HCT116 (cell line): ENCODE data around the gene SIK3. TPM values are rescaled to one million over a fixed set of nuclear protein-coding genes. Genes with fewer than 3 reads are reported as not detected.

Experiments used
- ATAC-seq: fragments of 200-7000 bp; cut with Tn5 transposase; 2 replicates; pipeline ENCODE4 v1.9.1; 2020; ENCODE audit warnings: mild to moderate bottlenecking, moderate library complexity
- BruUV-seq: library from RNA; stranded (reverse); fragments of 400-500 nt; replicated peaks from 2 replicates; lab custom pipeline; 2021; lab: Mats Ljungman, UMichigan
- CTCF ChIA-PET: fragments of 300-600 bp; sonication (Branson Sonifier 250); formaldehyde crosslinking; loops from one replicate; lab custom pipeline; 2021; ENCODE audit warnings: antibody characterized with exemption; lab: Charles Lee
- POLR2A ChIA-PET: fragments of 300-600, 350-600 bp; sonication (Branson Sonifier 250); formaldehyde crosslinking; loops from one replicate; lab custom pipeline; 2021; ENCODE audit warnings: antibody characterized with exemption; lab: Charles Lee
- RAD21 ChIA-PET, 2 experiments: fragments of 300-600 bp; sonication (Branson Sonifier 250); formaldehyde crosslinking; loops; one replicate each; lab custom pipeline; 2023; ENCODE audit warnings: low total read pairs in 2 of 2; ENCODE audit not compliant: uncharacterized antibody in 2 of 2, unreplicated experiment in 2 of 2, low non-redundant PET in 1 of 2; lab: Charles Lee
- DNase-seq: peaks from one replicate; pipeline ENCODE4 v3.0.0-alpha.2; 2010; ENCODE audit warnings: low read depth, low spot score
- H2AFZ ChIP-seq: fragments of 200-600 bp; shearing (Covaris generic), sonication (generic); 2 replicates; pipeline ENCODE4 v1.6.1; 2017; ENCODE audit warnings: low read depth, mixed run types, mixed read lengths, antibody characterized with exemption, low read length; ENCODE audit not compliant: poor library complexity, severe bottlenecking
- H3K27ac ChIP-seq: 2 replicates; pipeline ENCODE4 v1.5.1; 2012; ENCODE audit warnings: low read depth, low read length
- H3K27me3 ChIP-seq: fragments of 200-600 bp; sonication (generic); 2 replicates; pipeline ENCODE4 v1.6.1; 2016; ENCODE audit warnings: mixed run types, low read length, mixed read lengths; ENCODE audit not compliant: insufficient read depth
- H3K36me3 ChIP-seq, 2 experiments: fragments of 200-500 bp in 1 of 2; fragments of 200-600 bp in 1 of 2; sonication (Bioruptor generic) in 1 of 2; sonication (generic) in 1 of 2; 2 replicates each; pipeline versions ENCODE4 v1.5.1 to v1.6.1; 2014 to 2016; ENCODE audit warnings: low read length in 2 of 2, inconsistent platforms in 1 of 2, mixed read lengths in 1 of 2, mixed run types in 1 of 2; ENCODE audit not compliant: insufficient read depth in 2 of 2, control insufficient read depth in 1 of 2
- H3K4me1 ChIP-seq, 2 experiments: fragments of 200-600 bp in 1 of 2; sonication (generic) in 1 of 2; 2 replicates each; pipeline versions ENCODE4 v1.5.1 to v1.6.1; 2012 to 2017; ENCODE audit warnings: low read length in 2 of 2, inconsistent platforms in 1 of 2, mild to moderate bottlenecking in 1 of 2, mixed read lengths in 1 of 2, mixed run types in 1 of 2, moderate library complexity in 1 of 2; ENCODE audit not compliant: insufficient read depth in 2 of 2, control insufficient read depth in 1 of 2
- H3K4me2 ChIP-seq: fragments of 200-600 bp; sonication (generic); 2 replicates; pipeline ENCODE4 v1.6.1; 2017; ENCODE audit warnings: mixed run types, low read length, mixed read lengths
- H3K4me3 ChIP-seq, 2 experiments: fragments of 200-600 bp in 1 of 2; sonication (generic) in 1 of 2; replicated peaks in 1 of 2; 2 replicates each; pipeline ENCODE4 v1.5.1; 2011 to 2016; ENCODE audit warnings: low read length in 2 of 2, control low read depth in 1 of 2, low read depth in 1 of 2, mild to moderate bottlenecking in 1 of 2, mixed read lengths in 1 of 2, mixed run types in 1 of 2
- H3K79me2 ChIP-seq: fragments of 200-600 bp; sonication (generic); 2 replicates; pipeline ENCODE4 v1.6.1; 2017; ENCODE audit warnings: mild to moderate bottlenecking, mixed run types, low read length, moderate library complexity, mixed read lengths; ENCODE audit not compliant: insufficient read depth
- H3K9ac ChIP-seq: fragments of 200-600 bp; sonication (generic); 2 replicates; pipeline ENCODE4 v1.6.1; 2016; ENCODE audit warnings: low read length, mixed read lengths
- H3K9me2 ChIP-seq: fragments of 200-600 bp; sonication (generic), shearing (Covaris generic); 2 replicates; pipeline ENCODE4 v1.6.1; 2017; ENCODE audit warnings: mixed run types, mild to moderate bottlenecking, moderate library complexity; ENCODE audit not compliant: insufficient read depth
- H3K9me3 ChIP-seq, 2 experiments: fragments of 200-500 bp in 1 of 2; fragments of 200-600 bp in 1 of 2; sonication (Bioruptor generic) in 1 of 2; sonication (generic) in 1 of 2; 2 replicates each; pipeline ENCODE4 v1.6.1; 2014 to 2017; ENCODE audit warnings: low read length in 2 of 2, mixed read lengths in 2 of 2, inconsistent platforms in 1 of 2, low read depth in 1 of 2, mild to moderate bottlenecking in 1 of 2, mixed run types in 1 of 2, moderate library complexity in 1 of 2; ENCODE audit not compliant: control insufficient read depth in 1 of 2, insufficient read depth in 1 of 2
- H4K20me1 ChIP-seq: fragments of 200-600 bp; sonication (generic), shearing (Covaris generic); 2 replicates; pipeline ENCODE4 v1.6.1; 2017; ENCODE audit warnings: mixed run types, mild to moderate bottlenecking, moderate library complexity; ENCODE audit not compliant: insufficient read depth
- ATF3 ChIP-seq: IDR thresholded peaks from 2 replicates; pipeline ENCODE4 v1.6.1; 2012
- CTCF ChIP-seq, 3 experiments: fragments of 200-600 bp in 1 of 3; sonication (generic) in 1 of 3; IDR thresholded peaks in 2 of 3; conservative IDR thresholded peaks in 1 of 3; 2 replicates each; pipeline ENCODE4 v1.5.1; 2012 to 2017; ENCODE audit warnings: low read depth in 2 of 3, low read length in 2 of 3, antibody characterized with exemption in 1 of 3, borderline replicate concordance in 1 of 3, control low read depth in 1 of 3, mild to moderate bottlenecking in 1 of 3, mixed read lengths in 1 of 3, mixed run types in 1 of 3, moderate library complexity in 1 of 3; ENCODE audit not compliant: insufficient read depth in 1 of 3
- EZH2phosphoT487 ChIP-seq: fragments of 200-600 bp; IDR thresholded peaks from 2 replicates; pipeline ENCODE4 v1.6.1; 2018; ENCODE audit warnings: antibody characterized with exemption, borderline replicate concordance
- JUND ChIP-seq: IDR thresholded peaks from 2 replicates; pipeline ENCODE4 v1.6.1; 2012
- RAD21 ChIP-seq: IDR thresholded peaks from 2 replicates; pipeline ENCODE4 v1.6.1; 2012; ENCODE audit warnings: low read depth, mild to moderate bottlenecking
- REST ChIP-seq: IDR thresholded peaks from 2 replicates; pipeline ENCODE4 v1.6.1; 2012; ENCODE audit warnings: low read depth
- ZFX ChIP-seq: fragments of 450-650 bp; IDR thresholded peaks from 2 replicates; pipeline ENCODE4 v1.6.1; 2017
- intact Hi-C: fragments of 100-400 bp; cut with micrococcal nuclease; formaldehyde crosslinking; loops from 2 replicates; pipeline ENCODE4 v1.10.0; 2022
- total RNA-seq: library from RNA; stranded (reverse); gene quantifications from one replicate; pipeline ENCODE4 v1.2.1, GENCODE V29; 2021; ENCODE audit not compliant: unreplicated experiment
- TF ChIP-seq, protein P1 (sequence below): IDR thresholded peaks from 2 replicates; pipeline ENCODE4 v1.6.1; 2011; ENCODE audit warnings: mild to moderate bottlenecking, low read length, moderate library complexity; ENCODE audit not compliant: insufficient replicate concordance; ENCODE audit errors: extremely low read depth

The SIK3 gene
- total RNA-seq, 1 experiment from 2014 or later: 21.0 TPM

GRCh38 chr11:117057317-117057716 lies 40.9 kb downstream of the SIK3 start:
- no peak for TF ChIP-seq ATF3
- no peak for TF ChIP-seq CTCF (IDR thresholded peaks at IDR 0.05 in 2 of 3, conservative IDR thresholded peaks at IDR 0.05 in 1 of 3; ENCODE audit: borderline replicate concordance in 1 of 3, insufficient read depth in 1 of 3, low read depth in 2 of 3, low read length in 2 of 3)
- TF ChIP-seq, all 23 proteins: peak for 0
- Histone ChIP-seq H3K27me3 (no peaks in the 10 kb centered on the region), H3K27ac (no peak overlapping the region), H3K36me3 (no peaks in the 10 kb centered on the region), H2AFZ (no peak overlapping the region), H3K79me2 (peaks cover 66% of the 10 kb centered on the region), H3K4me2 (no peak overlapping the region), H3K9ac (no peak overlapping the region), H3K9me2 (no peaks in the 10 kb centered on the region), H3K4me3 (no peak overlapping the region), H4K20me1 (peaks cover 7% of the 10 kb centered on the region; the same call in 1 of the 2 replicates), H3K9me3 (no peaks in the 10 kb centered on the region), H3K4me1 (no peaks in the 10 kb centered on the region)
- DNase-seq: no peak
- intact Hi-C loops: no loop called here
- ChIA-PET RAD21 (no interaction called here), POLR2A (no interaction called here), CTCF (no interaction called here)
- no TSS peak for BruUV-seq
- no peak for ATAC-seq

DNA sequence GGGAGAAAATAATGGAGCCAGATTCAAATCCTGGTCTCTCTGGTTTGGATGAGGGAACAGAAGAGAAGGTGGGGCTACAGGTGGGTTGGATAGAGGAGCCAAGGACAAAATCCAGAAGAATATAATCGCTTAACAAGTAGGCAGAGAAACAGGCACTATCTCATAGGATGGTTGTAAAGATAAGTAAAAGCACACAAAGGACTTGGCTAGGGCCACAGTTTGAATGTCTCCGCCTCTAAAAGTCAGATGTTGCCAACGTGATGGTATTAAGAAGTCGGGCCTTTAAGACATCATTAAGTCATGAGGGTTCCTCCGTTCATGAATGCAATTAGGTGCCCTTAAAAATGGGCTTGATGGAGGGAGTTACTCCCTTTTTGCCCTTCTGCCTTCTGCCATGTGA lies 42.8 kb downstream of the SIK3 start:
- no peak for DNase-seq
- intact Hi-C loops: no loop called here
- no peaks in the 10 kb centered on the region for H3K27me3 ChIP-seq
- no peaks in the 10 kb centered on the region for H3K36me3 ChIP-seq
- H3K9ac ChIP-seq: no peak overlapping the region
- peaks cover 60% of the 10 kb centered on the region for H3K79me2 ChIP-seq
- no peaks in the 10 kb centered on the region for H3K9me3 ChIP-seq
- RAD21 ChIA-PET: no interaction called here
- H2AFZ ChIP-seq: no peak overlapping the region
- no peaks in the 10 kb centered on the region; the same call in 1 of the 2 replicates for H4K20me1 ChIP-seq
- no TSS peak for BruUV-seq
- no peak overlapping the region for H3K27ac ChIP-seq
- CTCF ChIA-PET: no interaction called here
- H3K9me2 ChIP-seq: no peaks in the 10 kb centered on the region
- POLR2A ChIA-PET: no interaction called here
- ATAC-seq: no peak
- H3K4me1 ChIP-seq: no peaks in the 10 kb centered on the region
- H3K4me3 ChIP-seq: no peak overlapping the region
- no peak overlapping the region for H3K4me2 ChIP-seq
- TF ChIP-seq, protein P1, sequence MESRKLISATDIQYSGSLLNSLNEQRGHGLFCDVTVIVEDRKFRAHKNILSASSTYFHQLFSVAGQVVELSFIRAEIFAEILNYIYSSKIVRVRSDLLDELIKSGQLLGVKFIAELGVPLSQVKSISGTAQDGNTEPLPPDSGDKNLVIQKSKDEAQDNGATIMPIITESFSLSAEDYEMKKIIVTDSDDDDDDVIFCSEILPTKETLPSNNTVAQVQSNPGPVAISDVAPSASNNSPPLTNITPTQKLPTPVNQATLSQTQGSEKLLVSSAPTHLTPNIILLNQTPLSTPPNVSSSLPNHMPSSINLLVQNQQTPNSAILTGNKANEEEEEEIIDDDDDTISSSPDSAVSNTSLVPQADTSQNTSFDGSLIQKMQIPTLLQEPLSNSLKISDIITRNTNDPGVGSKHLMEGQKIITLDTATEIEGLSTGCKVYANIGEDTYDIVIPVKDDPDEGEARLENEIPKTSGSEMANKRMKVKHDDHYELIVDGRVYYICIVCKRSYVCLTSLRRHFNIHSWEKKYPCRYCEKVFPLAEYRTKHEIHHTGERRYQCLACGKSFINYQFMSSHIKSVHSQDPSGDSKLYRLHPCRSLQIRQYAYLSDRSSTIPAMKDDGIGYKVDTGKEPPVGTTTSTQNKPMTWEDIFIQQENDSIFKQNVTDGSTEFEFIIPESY: no peak
- TF ChIP-seq REST (no peak), JUND (no peak), EZH2phosphoT487 (no peak), RAD21 (no peak), CTCF (IDR thresholded peaks at IDR 0.05 in 2 of 3, conservative IDR thresholded peaks at IDR 0.05 in 1 of 3; ENCODE audit: borderline replicate concordance in 1 of 3, insufficient read depth in 1 of 3, low read depth in 2 of 3, low read length in 2 of 3) (no peak), ZFX (no peak)
